Measurements from ENCODE around the gene NDUFS1.
"Not testable (repeated sequence)": the region's sequence is repeated elsewhere in the genome, so short reads cannot be mapped to it uniquely, and the experiment has no call there.

GRCh38 chr2:206077879-206078278 is 81.4 kb downstream of the NDUFS1 start:
- not testable (repeated sequence) for TF ChIP-seq POLR2A, CTCF (IDR thresholded peaks at IDR 0.05)
